Peyer's patch (tissue), 4 donors: ENCODE data around the gene MCU.

Experiments
- POLR2A ChIP-seq, 2 donors: fragments of 450-650 bp; IDR thresholded peaks; one replicate each; pipeline ENCODE4 v1.5.1; 2017; ENCODE audit warnings: antibody characterized with exemption in 2 of 2, mild to moderate bottlenecking in 2 of 2, moderate library complexity in 2 of 2
- TF ChIP-seq, protein P1 (sequence below), 6 experiments: fragments of 450-650 bp in 4 of 6; fragments of 200-600 bp in 2 of 6; sonication (generic) in 1 of 6; IDR thresholded peaks; one replicate each; pipeline ENCODE4 v1.5.1; 2017 to 2019; ENCODE audit warnings: antibody characterized with exemption in 6 of 6, mild to moderate bottlenecking in 3 of 6, moderate library complexity in 1 of 6

DNA sequence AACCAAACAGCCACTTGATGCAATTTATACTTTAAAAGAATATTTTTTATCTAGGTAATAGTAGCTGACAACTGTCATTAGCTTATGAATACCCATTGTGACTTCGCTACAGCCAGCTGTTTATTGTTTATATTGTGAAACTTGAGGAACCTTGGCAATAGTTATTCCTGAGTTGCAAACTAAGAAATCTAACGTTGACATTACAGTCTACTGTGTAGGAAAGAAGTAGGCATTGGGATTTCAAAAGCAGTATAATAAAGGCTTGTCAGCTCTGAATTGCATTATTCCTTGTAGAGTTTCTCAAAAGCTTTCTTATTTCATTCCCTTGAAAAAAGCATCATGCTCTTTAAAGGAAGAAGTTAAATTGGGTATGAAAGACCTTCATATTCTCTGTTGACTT lies 158.9 kb downstream of the MCU start:
- TF ChIP-seq, protein P1, sequence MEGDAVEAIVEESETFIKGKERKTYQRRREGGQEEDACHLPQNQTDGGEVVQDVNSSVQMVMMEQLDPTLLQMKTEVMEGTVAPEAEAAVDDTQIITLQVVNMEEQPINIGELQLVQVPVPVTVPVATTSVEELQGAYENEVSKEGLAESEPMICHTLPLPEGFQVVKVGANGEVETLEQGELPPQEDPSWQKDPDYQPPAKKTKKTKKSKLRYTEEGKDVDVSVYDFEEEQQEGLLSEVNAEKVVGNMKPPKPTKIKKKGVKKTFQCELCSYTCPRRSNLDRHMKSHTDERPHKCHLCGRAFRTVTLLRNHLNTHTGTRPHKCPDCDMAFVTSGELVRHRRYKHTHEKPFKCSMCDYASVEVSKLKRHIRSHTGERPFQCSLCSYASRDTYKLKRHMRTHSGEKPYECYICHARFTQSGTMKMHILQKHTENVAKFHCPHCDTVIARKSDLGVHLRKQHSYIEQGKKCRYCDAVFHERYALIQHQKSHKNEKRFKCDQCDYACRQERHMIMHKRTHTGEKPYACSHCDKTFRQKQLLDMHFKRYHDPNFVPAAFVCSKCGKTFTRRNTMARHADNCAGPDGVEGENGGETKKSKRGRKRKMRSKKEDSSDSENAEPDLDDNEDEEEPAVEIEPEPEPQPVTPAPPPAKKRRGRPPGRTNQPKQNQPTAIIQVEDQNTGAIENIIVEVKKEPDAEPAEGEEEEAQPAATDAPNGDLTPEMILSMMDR (IDR thresholded peaks at IDR 0.05): no peak
- TF ChIP-seq POLR2A (IDR thresholded peaks at IDR 0.05): no peak
